Body of pancreas (tissue), 4 donors: ENCODE measurements around the gene ERAL1. TPM values are rescaled to one million over a fixed set of nuclear protein-coding genes. Genes with fewer than 3 reads are reported as not detected.
A peak's percentile ranks its signal among the peaks of the same experiment; 100 is the strongest.

Source experiments
- ATAC-seq: fragments of 150-250 bp; one replicate; pipeline ENCODE4 v1.9.1; 2016
- DNase-seq, 4 donors: peaks; one replicate each; pipeline ENCODE4 v3.0.0-alpha.2; 2019
- H3K27ac ChIP-seq, 4 donors: fragments of 200-600 bp; sonication (generic); 1 replicate in 3 of 4; 2 replicates in 1 of 4; pipeline versions ENCODE4 v1.5.1 to v1.6.1; 2016 to 2019; ENCODE audit warnings: mild to moderate bottlenecking in 1 of 4, mixed read lengths in 1 of 4, moderate library complexity in 1 of 4
- H3K27me3 ChIP-seq, 2 donors: fragments of 200-600 bp; sonication (generic); one replicate each; pipeline ENCODE4 v1.6.0; 2016; ENCODE audit warnings: mild to moderate bottlenecking in 1 of 2
- H3K36me3 ChIP-seq, 2 donors: fragments of 200-600 bp; sonication (generic); replicated peaks in 1 of 2; 2 replicates each; pipeline ENCODE4 v1.5.1; 2016; ENCODE audit warnings: low read depth in 2 of 2; ENCODE audit not compliant: insufficient read depth in 1 of 2
- H3K4me1 ChIP-seq: fragments of 200-600 bp; sonication (generic); one replicate; pipeline ENCODE4 v1.6.0; 2016
- H3K4me3 ChIP-seq, 2 donors: fragments of 200-600 bp; sonication (generic); 1 replicate in 1 of 2; 2 replicates in 1 of 2; pipeline ENCODE4 v1.5.1; 2016 to 2019
- H3K9me3 ChIP-seq, 3 donors: fragments of 200-600 bp; sonication (generic); 1 replicate in 2 of 3; 2 replicates in 1 of 3; pipeline ENCODE4 v1.5.1; 2016
- POLR2A ChIP-seq, 3 donors: fragments of 450-650 bp; IDR thresholded peaks; one replicate each; pipeline ENCODE4 v1.6.1; 2016; ENCODE audit warnings: antibody characterized with exemption in 3 of 3, mild to moderate bottlenecking in 2 of 3
- WGBS, 2 donors: methylation state at CpG; one replicate each; pipeline ENCODE4 v1.1.5; 2017; 5-methylcytosine and 5-hydroxymethylcytosine counted together
- intact Hi-C: fragments of 100-400 bp; cut with DNase I; formaldehyde crosslinking; loops from one replicate; pipeline ENCODE4 v1.15.1; 2023
- total RNA-seq, 2 donors: library from RNA; depleted of rRNA; stranded (reverse); fragments of >200 nt; gene quantifications; one replicate each; pipeline ENCODE4 v1.1.0, GENCODE V29; 2016
- TF ChIP-seq, protein P1 (sequence below), 7 experiments: fragments of 450-650 bp in 4 of 7; fragments of 200-600 bp in 3 of 7; sonication (generic) in 3 of 7; IDR thresholded peaks; one replicate each; pipeline ENCODE4 v1.5.1; 2016 to 2019; ENCODE audit warnings: antibody characterized with exemption in 7 of 7

The ERAL1 gene
- total RNA-seq, 2 donors from 2014 or later, result 13.0 to 49.4 TPM

GRCh38 chr17:28878981-28879380 is 24.2 kb downstream of the ERAL1 start:
- Histone ChIP-seq H3K36me3 (peaks cover 11 to 22% of the 10 kb centered on the region in 2 donors), H3K4me1 (no peaks in the 10 kb centered on the region)

GRCh38 chr17:28879886-28880571 is 25.2 kb downstream of the ERAL1 start:
- intact Hi-C loops, result no loop called here
- Histone ChIP-seq H3K4me3 (no peak overlapping the region), H3K9me3 (no peaks in the 10 kb centered on the region), H3K27me3 (no peaks in the 10 kb centered on the region), H3K36me3 (peaks cover 11 to 24% of the 10 kb centered on the region in 2 donors), H3K4me1 (no peaks in the 10 kb centered on the region), H3K27ac (no peak overlapping the region)
- DNase-seq (no peak), ATAC-seq (no peak)
- 71 to 81% methylated on average over 9 of the region's 9 CpGs for WGBS, 2 donors
- TF ChIP-seq, protein P1, sequence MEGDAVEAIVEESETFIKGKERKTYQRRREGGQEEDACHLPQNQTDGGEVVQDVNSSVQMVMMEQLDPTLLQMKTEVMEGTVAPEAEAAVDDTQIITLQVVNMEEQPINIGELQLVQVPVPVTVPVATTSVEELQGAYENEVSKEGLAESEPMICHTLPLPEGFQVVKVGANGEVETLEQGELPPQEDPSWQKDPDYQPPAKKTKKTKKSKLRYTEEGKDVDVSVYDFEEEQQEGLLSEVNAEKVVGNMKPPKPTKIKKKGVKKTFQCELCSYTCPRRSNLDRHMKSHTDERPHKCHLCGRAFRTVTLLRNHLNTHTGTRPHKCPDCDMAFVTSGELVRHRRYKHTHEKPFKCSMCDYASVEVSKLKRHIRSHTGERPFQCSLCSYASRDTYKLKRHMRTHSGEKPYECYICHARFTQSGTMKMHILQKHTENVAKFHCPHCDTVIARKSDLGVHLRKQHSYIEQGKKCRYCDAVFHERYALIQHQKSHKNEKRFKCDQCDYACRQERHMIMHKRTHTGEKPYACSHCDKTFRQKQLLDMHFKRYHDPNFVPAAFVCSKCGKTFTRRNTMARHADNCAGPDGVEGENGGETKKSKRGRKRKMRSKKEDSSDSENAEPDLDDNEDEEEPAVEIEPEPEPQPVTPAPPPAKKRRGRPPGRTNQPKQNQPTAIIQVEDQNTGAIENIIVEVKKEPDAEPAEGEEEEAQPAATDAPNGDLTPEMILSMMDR (IDR thresholded peaks at IDR 0.05), result no peak
- no peak for TF ChIP-seq POLR2A (IDR thresholded peaks at IDR 0.05)

More at GRCh38 chr17:28878981-28879380, 24.2 kb downstream of the ERAL1 start:
- Histone ChIP-seq H3K27me3 (no peaks in the 10 kb centered on the region), H3K27ac (no peak overlapping the region), H3K9me3 (no peaks in the 10 kb centered on the region), H3K4me3 (no peak overlapping the region)
- 65 to 68% methylated on average over 4 of the region's 4 CpGs for WGBS, 2 donors
- no peak for TF ChIP-seq POLR2A (IDR thresholded peaks at IDR 0.05)
- TF ChIP-seq, protein P1 (IDR thresholded peaks at IDR 0.05), result peak in 5 of 7 experiments; percentile 10 to 38 (median 26)
- intact Hi-C loops, result no loop called here
- ATAC-seq (peak; percentile 47), DNase-seq (peak in 3 of 4 donors; percentile 19 to 43 (median 38))

DNA sequence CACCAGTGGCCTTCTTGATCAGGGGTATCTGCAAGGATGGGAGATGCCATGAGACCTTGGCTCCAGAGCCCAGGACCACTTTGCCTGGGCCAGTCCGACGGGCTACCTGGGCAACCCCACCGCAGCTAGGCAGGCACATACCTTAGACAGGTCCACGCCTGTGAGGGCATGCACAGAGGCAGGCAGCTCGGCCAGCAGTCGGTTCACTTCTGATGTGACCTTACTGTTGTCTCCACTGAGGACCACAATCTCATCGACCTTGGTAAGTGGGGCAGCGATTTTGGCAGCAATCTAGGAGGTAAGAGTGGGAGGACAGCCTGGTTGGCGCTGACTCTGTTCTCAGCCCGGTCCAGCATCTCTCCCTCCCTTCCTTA is 25.7 kb downstream of the ERAL1 start:
- ATAC-seq, result no peak
- intact Hi-C loops, result no loop called here
- DNase-seq, result no peak
- Histone ChIP-seq H3K27ac (no peak overlapping the region), H3K27me3 (no peaks in the 10 kb centered on the region), H3K36me3 (peaks cover 11 to 24% of the 10 kb centered on the region in 2 donors), H3K4me1 (no peaks in the 10 kb centered on the region), H3K9me3 (no peaks in the 10 kb centered on the region), H3K4me3 (no peak overlapping the region)
- 69 to 79% methylated on average over 5 to 10 of the region's 10 CpGs for WGBS, 2 donors
- TF ChIP-seq POLR2A (IDR thresholded peaks at IDR 0.05), result no peak
- TF ChIP-seq, protein P1 (IDR thresholded peaks at IDR 0.05), result no peak

- Histone ChIP-seq H3K4me3 (no peak overlapping the region), H3K4me1 (no peaks in the 10 kb centered on the region), H3K27ac (no peak overlapping the region), H3K36me3 (peaks cover 11 to 24% of the 10 kb centered on the region in 2 donors), H3K27me3 (no peaks in the 10 kb centered on the region), H3K9me3 (no peaks in the 10 kb centered on the region)
- intact Hi-C loops, result no loop called here
- TF ChIP-seq, protein P1 (IDR thresholded peaks at IDR 0.05), result no peak
- TF ChIP-seq POLR2A (IDR thresholded peaks at IDR 0.05), result no peak
- no peak for DNase-seq
- 91 to 96% methylated on average over 17 of the region's 17 CpGs for WGBS, 2 donors
- ATAC-seq, result no peak
Measured at GRCh38 chr17:28881533-28882056, 26.8 kb downstream of the ERAL1 start.
